GM19025 (cell line): ENCODE results near the gene MON1A.
A peak's percentile ranks its signal among the peaks of the same experiment; 100 is the strongest.
"Not testable (repeated sequence)": the region's sequence is repeated elsewhere in the genome, so short reads cannot be mapped to it uniquely, and the experiment has no call there.

ENCODE experiments used
- ATAC-seq: cut with Tn5 transposase; IDR thresholded peaks from one replicate; pipeline ENCODE4 v1.9.1; 2021; ENCODE audit warnings: mild to moderate bottlenecking, low read depth, moderate library complexity; ENCODE audit not compliant: unreplicated experiment

Gene MON1A

DNA sequence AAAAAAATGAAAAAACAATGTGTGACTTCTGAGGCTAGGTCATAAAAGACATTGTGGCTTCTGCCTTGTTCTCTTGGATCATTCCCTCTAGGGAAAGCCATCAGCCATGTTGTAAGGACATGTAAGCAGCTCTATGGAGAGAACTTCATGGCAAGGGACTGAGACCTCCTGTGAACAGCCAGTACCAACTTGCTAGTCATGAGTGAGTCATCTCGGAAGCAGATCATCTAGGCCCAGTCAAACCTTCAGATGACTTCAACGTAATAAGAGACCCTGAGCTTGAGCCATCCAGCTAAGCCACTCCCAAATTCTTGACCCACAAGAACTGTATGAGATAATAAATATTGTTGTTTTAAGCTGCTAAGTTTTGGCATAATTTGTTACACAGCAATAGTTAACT lies 4.9 kb downstream of the MON1A start:
- ATAC-seq, result no peak

DNA sequence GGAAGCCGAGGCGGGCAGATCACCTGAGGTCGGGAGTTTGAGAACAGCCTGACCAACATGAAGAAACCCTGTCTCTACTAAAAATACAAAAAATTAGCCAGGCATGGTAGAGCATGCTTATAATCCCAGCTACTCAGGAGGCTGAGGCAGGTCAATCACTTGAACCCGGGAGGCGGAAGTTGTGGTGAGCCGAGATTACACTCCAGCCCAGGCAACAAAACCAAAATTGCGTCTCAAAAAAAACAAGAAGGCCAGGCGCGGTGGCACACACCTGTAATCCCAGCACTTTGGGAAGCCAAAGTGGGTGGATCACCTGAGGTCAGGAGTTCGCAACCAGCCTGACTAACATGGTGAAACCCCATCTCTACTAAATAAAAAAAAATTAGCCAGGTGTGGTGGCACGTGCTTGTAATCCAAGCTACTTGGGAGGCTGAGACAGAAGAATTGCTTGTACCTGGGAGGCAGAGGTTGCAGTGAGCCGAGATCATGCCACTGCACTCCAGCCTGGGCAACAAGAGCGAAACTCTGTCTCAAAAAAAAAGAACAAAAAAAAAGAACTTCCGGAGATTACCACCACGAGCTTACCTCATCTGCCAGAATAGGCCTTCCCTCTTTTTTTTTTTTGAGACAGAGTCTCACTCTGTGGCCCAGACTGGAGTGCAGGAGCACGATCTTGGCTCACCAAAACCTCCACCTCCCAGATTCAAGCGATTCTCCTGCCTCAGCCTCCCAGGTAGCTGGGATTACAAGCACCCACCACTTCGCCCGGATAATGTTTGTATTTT lies 11.6 kb downstream of the MON1A start:
- not testable (repeated sequence) for ATAC-seq

DNA sequence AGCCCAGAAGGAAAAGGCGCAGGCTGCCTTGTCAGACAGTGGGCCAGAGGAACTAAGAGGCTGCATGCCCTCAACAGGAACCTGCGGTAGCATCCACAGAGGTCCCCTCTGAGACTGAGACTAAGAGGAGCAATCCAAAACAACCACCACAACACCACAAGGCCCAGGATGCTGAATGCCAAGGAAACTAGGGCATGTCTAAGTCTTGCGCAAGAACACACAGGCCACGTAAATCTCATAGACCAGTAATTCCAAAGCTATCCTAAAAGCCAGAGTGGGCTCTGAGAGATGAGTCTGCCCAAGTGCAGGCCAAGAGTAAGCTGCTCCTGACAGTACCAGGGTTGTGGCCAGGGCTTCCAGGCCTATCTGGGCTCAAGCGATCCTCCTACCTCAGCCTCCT lies 12.9 kb downstream of the MON1A start:
- ATAC-seq, result no peak

DNA sequence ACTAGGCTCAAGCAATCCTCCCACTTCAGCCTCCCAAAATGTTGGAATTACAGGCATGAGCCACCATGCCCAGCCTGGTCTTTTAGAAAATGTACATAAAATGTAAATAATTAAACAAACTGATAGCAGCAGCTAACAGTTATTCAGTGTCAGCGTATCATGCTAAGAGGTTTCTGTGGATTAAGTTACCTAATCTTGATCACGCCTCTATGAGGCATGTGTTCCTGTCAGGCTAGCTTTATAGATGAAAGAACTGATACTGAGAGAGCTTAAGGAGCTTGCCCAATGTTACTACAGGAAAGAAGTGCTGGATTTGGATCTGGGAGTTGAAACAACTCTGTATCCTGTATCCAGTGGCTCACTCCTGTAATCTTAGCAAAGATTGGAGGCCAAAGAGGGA lies 14.7 kb downstream of the MON1A start:
- no peak for ATAC-seq

DNA sequence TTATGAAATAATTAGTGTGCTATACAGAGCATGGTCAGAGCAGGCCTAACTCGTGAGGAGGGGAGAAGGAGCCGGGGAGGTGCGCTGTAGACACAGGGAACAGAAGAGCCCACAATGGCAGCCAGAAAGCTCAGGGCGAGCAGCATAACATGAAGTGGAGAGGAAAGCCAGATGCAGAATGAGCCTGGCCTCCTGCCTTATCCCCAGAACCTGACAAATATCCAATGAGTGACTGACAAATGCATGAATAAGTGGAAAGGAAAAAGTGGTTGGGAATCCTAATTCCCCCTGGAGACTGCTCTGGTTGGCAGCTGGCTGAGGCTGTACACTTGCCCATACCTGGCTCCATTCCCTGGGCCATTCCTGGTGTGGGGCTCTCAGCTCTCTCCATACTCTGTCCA lies 16.7 kb downstream of the MON1A start:
- ATAC-seq, result no peak

DNA sequence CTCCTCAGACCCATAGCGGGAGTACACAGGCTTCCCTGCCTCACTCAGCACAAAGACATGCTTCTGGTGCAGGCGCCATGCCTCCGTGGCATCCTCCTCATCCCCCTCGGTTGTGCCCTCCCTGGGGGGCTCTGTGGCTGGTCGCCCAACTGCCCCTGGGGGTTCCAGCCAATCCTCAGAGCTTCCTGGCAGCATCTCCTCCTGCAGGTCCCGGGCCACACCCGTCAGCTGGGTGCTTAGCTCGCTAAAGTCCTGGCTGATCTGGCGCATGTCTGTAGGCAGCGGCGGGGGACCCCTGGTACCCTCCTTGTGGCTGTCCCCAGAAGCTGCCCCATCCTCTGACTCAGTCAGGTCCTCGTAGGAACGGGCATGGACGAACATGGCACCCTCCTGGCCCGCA lies 18.0 kb downstream of the MON1A start:
- ATAC-seq, result no peak

DNA sequence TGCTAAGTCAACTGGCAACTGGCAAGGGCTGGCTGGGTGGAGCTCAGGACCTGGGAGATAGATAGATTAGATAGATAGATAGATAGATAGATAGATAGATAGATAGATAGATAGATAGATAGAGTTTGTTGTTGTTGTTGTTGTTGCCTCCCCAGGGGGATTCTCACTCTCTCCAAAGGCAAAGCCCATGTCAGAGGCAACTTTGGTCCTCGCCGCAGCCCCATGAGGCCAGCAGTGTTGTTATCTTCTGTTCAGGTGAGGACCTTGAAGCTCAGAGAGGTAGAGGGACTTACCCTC lies 18.5 kb downstream of the MON1A start:
- ATAC-seq, result no peak

DNA sequence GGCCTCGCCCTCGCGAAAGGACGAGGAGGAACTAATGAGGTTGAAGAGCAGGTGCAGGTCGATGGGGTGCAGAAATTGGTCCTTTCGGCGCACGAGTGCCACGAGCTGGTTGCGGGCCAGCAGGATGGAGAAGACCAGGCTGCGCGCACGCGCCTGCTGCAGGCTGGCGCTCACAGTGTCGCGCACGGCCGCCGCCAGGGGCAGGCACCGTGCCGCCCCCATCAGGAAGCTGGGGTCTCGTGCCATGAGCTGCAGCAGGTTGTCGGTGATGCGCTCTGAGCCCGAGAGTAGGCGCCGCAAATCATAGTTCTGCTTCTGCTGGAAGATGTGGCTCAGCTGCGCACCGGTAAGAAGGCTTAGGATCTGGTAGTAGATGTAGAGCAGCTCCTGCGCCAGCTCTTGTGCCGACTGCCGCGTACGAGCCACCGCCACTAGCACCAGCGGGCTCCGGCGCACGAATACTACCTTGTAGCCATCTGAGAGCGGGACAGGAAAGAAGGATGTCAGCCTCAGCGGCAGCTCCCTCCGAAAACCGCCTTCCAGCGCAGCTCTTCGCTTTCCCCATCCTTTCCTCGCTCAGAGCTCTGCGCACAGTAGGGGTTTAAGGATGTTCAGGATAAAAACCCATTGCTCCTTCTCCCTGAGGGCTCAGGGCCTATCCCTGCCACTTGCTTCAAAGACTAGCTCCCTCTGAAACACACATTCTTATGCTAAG lies 19.0 kb downstream of the MON1A start:
- ATAC-seq, result no peak

DNA sequence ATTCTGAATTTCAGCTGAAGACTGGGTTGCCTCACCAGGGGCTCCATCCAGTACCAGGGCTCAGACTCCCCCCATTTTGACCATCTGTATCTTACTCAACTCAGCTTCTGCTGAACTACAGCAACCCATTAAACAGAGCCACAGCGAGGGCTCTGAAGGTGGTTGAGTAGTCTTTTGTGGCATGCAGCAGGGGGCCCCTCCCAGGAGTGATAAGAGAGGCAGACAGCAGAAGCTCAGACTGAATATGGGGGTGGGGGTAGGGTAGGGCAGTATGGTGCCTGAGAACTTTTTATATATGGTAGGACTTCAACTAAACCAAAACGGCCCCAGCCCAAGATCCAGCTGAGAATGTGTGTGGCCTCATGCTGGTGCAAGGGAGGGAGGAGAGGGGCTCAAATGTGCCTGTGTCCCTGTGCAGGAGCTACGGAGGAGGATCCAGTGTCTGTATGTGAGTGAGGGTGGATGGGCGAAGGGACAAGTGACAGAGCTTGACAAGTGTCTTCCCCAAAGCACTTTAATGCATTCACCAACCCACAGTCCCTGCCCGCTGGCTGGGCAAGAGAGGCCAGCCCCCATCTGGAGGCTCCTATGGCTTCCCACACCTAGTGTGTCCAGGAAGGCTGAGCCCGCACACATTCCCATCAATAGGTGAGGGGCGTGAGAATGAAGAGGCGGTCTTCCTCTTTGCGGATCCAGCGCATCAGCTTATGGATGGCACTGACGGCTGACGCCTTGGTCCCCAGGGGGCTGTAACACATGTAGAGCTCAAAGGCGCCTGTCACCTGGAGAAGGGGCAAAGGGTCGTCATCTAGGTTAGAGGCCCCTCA lies 21.0 kb downstream of the MON1A start:
- no peak for ATAC-seq

DNA sequence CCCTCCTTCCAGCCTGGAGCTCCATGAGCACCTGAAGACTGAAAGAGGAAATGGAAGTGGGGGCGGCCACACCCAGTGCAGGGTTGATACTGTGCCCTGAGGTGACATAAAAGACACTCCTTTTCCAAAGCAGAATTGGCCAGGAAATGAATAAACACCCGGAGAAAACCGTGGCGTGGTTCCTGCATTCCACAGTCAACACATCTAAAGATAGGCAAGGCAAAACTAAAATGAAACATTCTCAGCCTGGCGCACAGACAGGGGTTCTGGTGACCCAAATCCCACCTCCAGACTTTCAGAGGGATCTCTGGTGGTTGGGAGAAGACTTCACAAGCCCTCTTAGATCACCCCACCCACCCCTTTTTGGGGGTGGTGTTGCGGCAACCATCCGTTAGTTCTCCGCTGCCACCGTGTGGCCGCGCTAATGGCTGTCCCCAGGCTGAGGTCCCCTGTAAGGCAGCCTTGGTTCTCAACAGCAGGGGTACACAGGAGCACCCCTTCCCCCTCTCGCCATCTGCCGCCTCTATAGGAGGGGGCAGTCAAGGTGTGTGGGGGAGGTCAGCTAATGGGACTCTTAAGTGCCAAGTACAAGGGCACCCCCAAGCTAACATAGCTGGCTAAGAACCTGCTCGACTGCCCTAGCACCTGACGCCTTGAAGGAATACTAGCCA lies 23.4 kb downstream of the MON1A start:
- no peak for ATAC-seq

DNA sequence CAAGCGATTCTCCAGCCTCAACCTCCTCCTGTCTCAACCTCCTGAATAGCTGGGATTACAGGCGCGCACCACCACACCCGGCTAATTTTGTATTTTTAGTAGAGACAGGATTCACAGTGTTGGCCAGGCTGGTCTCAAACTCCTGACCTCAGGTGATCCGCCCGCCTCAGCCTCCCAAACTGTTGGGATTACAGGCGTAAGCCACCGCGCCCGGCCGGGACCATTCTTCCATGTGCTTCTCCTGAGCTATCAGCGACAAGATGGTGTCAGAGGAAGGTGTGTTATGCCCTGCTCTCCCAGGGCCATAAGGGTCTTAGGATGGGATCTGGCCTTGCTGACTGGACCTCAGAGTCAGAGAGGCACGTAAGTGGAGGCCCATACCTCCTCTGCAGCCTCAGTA lies 25.2 kb downstream of the MON1A start:
- ATAC-seq, result not testable (repeated sequence)

DNA sequence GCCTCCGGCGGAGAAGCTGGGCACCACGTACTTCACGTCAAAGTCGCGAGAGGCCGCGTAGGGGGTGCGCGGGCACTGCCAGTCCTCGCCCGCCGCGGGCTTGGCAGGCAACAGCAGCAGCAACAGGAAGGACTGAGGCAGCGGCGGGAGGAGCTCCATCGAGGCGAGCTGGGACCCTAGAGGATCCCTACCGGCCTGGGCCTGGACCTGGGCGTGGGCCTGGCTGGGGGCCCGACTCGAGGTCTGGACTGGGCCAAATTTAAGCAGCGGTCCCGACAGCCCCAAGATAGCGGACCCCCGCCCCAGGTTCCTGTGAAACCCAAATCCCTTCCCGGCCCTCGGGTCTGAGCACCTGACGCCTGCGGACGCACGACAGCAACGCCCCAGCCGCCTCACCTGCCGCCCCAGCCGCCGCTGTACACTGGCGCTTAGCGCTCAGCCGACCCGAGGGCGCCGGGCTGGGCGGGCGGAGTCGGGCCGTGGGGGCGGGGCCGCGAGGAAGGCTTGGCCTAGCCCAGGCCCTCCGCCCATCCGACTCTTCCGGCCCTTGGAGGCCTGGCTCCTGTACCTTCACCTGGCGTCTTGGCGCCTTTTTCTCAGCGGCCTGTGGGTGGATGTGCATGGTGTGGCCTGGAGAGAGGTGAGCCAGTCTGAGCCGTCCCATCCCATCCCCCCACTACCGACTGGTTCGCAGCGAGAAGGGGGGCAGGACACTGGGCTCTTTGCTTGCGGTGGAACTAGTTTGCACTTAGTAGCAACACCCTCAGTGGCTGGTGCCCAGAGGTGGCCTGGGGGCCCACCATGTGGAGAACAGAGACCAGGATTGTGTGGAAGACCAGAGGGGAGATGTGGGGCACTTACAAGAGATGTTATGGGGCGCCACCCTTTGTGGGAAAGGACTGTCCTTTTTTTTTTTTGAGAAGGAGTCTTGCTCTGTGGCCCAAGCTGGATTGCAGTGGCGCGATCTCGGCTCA lies 25.9 kb downstream of the MON1A start, which contains the start of gene MST1R:
MST1R (minus strand) TSS at position 423 of the 974 bp plus-strand sequence; CDS start at position 159, 264 bp downstream.
- peak; percentile 62 for ATAC-seq

DNA sequence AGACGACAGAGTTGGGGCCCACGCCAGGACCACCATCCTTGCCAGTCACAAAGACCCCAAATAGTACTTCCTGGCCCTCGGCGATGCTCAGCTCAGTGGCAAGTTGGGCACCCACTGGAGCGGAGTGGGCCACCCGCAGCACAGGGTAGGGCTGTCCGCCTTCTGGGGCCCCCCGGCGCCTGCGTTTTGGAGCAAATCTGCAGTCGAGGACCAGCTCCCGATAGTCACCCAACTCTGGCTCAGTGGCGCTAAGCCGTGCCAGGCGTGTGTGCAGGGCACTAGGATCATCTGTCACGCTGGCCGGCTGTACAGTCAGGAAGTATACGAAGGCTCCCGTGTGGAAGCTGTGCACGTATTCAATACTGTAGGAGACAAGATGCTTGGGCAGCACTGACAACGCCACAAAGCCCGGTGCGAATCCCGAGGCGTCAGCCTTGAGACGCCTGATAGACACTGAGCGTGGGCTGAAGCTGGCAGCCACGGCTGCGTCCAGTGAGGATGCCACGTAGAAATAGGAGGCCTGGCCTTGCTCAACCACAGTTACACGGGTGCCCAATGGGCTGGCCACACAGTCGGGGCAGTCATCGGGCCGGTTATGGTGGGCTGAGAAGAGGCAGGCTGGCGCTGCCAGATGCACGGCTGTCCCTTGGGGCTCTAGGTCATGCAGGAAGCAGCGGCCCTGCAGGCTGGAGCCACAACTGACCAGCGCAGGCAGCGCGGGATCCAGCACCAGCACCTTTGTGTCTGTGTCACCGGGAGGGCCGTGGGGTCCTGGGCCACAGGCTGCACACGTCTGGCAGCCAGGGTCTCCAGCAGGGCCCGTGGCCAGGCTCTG lies 26.9 kb downstream of the MON1A start:
- ATAC-seq, result no peak

DNA sequence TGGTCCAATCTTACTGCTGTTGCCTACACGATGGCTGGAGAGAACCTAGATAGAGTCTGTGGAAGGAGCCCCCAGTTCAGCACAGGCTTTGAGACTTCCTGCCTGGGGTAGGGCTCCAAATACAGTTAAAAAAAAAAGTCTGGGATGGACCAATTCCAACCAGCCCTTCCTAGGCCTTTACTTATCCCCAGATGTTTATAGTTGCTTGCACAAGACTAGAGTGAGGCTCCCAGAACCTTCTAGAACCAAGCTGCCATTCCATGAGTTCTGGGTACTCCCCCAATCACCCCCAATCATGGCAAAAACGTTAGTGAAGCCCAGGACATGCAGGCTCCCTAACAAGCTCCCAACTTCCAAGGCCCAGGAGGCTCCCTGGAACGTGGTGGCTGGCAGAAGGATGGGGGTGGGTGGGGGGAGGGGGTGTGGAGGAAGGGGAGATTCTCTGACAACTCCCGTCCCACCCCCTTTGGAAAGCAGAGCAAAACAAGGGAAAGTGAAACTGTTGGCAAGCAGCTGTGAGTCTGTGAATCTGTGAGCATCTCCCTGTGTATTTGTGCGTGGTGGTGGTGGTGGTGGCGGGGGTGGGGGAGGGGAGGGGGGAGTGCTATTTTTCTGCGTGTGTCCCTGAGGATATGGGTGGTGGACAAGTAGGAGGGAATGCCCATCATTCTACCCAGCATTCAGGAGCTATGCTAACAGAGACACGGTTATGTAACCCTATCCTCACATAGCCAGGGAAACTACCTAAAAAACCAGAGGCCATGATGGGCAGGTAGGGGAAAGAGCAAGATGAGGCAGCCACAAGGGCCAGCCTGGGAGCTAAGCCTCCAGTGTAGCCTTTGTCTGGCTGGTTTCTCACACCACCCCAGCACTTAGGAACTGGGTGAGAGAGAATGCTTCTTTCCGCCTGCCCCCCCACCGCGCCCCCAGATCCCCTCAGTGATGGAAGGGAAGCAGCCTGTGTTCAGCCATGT lies 28.0 kb downstream of the MON1A start:
- no peak for ATAC-seq

DNA sequence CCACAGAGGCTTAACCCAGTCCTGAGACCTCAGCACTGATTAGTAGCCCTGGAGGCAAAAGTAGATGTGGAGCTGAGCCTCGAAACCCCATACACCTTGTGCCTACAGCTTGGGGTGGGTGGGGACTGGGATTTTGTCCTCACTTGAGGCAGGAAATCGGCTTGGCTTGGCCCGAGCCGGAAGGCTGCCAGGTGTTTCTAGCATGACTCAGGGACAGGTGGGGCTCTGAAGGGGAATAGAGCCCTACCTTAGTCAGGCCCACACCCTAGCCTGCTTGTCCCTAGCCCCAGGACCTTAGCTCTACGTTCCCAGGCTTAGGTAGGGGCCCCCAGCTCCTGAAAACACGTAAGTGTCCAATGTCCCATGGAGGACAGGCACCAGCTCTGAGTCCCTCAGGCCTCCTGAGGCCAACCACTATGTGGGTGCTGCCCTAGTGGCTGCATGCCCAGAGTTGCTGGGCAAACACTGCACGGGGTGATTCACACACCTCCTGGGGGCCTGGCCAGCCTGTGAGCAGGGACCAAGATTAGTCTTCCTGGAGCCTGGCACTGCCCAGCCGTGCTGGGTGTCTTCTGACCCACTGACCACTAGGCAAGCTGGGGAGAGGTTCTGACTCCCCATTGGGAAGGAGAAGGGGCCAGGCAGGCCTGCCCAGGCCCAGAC lies 29.0 kb downstream of the MON1A start:
- ATAC-seq, result no peak

DNA sequence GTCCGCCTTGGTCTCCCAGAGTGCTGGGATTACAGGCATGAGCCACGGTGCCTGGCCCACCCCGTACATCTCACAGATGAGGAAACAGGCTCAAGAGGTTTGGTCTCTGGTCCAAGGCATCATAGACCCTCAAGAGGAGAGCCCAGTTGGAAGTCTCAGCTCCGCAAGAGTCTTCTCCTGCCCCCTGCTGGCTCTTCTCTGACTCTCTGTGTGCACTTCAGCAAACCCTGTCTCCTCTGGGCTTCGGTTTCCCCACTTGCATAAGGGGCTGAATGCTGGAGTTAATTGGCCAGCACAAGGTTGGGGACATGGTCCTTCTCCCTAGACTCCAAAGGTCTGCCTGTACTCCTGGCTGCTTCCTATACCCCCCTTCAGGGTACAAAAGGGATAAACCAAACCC lies 29.8 kb downstream of the MON1A start:
- ATAC-seq, result no peak

DNA sequence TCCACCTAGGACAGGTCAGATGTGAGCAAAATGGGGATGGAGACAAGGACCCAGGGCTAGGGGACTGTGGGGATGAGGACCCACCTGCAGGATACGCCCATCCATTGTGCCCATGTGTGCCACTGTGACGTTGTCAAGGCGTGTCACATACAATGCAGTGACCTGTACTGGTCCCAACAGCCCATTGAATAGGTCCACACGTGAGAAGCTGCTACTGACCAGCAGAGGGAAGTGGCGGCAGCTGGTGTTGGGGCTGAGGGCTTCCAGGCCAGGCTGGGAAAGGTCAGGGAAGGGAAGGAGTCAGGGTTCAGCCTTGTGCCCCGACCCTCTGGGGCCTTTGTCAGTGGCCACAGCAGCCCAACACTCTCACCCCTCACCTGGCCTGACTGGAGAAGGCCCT lies 30.6 kb downstream of the MON1A start:
- no peak for ATAC-seq
